ENCODE data around the gene C9orf153.

- TF ChIP-seq EZH2 (IDR thresholded peaks at IDR 0.05; ENCODE audit: borderline replicate concordance, insufficient read depth, low read depth, low read length, poor library complexity, severe bottlenecking) (no peak), CTCF (IDR thresholded peaks at IDR 0.05) (no peak)
Observed at GRCh38 chr9:86175743-86176456, 83.6 kb downstream of the C9orf153 start.
